ENCODE data around the gene B3GAT1. TPM values are rescaled to one million over a fixed set of nuclear protein-coding genes. Genes with fewer than 3 reads are reported as not detected.

B3GAT1 gene
- polyA plus RNA-seq, 4 donors, result 1.3 to 4.4 (median 3.1) TPM

DNA sequence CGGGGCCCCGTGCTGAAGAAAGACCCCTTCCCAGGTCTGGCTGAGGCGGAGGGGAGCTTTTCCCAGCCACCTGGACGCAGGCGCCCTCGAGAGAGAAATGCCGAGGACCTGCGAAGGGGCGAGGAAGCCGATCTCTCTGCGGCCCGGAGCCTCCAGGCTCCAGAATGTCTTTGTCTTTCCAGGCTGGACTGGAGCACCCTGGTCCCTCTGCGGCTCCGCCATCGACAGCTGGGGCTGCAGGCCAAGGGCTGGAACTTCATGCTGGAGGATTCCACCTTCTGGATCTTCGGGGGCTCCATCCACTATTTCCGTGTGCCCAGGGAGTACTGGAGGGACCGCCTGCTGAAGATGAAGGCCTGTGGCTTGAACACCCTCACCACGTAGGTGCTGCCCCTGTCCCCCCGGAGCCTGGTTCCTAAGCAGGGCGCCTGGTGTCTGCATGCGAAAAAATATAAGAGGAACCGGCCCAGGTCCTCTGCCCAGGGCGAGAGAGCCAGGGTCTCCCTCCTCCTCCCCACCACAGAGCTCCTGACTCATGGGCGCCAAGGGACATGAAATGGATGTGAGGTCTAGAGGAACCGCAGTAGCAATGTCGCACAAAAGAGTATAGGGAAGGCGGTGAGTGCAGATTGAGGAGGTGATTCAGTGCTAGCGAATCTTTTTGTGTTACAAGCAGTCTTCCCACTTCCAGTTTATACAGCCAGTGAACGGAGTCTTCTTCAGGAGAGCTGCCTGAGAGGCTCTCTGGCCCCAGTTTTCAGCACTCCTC is 69.3 kb downstream of the B3GAT1 start:
- DNase-seq (ENCODE audit: low read depth in 4 of 4, low spot score in 3 of 4), result no peak

- no peak for DNase-seq (ENCODE audit: low read depth in 4 of 4, low spot score in 3 of 4)
These were observed 70.1 kb downstream of the B3GAT1 start for GRCh38 chr11:134341805-134342571.

GRCh38 chr11:134340354-134340964 is 71.6 kb downstream of the B3GAT1 start:
- no peak for DNase-seq (ENCODE audit: low read depth in 4 of 4, low spot score in 3 of 4)

GRCh38 chr11:134339756-134340155 is 72.3 kb downstream of the B3GAT1 start:
- DNase-seq (ENCODE audit: low read depth in 4 of 4, low spot score in 3 of 4), result no peak

DNA sequence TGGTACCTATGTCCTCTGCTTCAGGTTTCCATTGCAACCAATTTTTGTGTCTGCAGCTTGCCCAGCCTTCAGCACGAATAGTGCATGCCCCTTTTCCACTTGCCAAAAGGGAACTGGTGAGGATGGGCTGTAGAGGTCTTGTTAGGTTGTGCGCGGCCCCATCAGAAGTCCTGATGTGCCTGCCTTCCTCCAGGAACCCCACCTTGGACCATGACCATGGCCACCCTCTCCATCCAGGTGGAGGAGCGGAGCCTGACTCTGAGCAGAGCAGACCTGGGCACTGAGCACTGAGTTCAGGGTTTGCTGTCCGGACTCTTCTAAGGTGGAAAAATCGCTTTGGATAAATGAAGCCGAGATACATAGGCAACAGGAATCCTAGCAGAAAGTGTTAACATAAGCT is 73.4 kb downstream of the B3GAT1 start:
- no peak for DNase-seq (ENCODE audit: low read depth in 4 of 4, low spot score in 3 of 4)

- DNase-seq (ENCODE audit: low read depth in 4 of 4, low spot score in 3 of 4), result no peak
These were observed 74.0 kb downstream of the B3GAT1 start for GRCh38 chr11:134338068-134338467.

GRCh38 chr11:134337051-134337450 is 75.0 kb downstream of the B3GAT1 start:
- no peak for DNase-seq (ENCODE audit: low read depth in 4 of 4, low spot score in 3 of 4)

DNA sequence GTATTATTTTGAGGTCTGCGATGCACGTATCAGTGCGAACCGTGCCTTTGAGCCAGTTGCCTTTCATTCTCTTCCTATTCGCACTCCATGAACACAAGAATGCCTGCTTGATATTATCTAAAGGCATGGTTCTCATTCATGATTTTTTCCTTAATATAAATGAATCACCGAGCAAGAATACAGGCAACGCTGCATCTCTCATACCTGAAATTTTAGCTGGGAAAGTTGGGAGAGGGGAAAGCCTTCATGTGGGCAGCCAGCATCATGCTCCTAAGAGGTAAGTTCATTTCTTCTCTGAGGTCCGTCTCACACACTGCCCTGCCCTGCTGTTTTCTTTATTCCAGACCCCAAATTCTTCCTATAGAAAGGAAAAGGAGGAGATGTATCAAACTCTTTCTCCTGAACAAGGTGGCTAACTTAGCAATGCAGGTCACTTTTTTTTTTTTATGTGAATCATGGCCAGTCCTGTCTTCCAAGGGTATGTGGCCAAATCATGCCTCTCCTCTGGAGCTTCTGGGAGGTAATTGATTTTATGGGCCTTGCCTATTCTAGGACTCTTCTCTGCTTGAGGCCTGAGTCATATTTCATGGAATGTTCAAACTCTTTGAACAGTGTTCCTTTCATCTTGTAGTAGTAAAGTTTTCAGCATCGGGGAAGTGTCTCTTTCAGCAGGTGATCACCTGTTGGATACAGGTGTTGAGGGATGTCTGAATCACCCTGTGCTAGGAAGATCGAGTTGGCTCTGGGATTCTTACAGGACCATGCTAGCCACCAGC is 77.1 kb downstream of the B3GAT1 start:
- DNase-seq (ENCODE audit: low read depth in 4 of 4, low spot score in 3 of 4), result no peak

- no peak for DNase-seq (ENCODE audit: low read depth in 4 of 4, low spot score in 3 of 4)
These were observed 78.1 kb downstream of the B3GAT1 start for GRCh38 chr11:134333946-134334345.

DNA sequence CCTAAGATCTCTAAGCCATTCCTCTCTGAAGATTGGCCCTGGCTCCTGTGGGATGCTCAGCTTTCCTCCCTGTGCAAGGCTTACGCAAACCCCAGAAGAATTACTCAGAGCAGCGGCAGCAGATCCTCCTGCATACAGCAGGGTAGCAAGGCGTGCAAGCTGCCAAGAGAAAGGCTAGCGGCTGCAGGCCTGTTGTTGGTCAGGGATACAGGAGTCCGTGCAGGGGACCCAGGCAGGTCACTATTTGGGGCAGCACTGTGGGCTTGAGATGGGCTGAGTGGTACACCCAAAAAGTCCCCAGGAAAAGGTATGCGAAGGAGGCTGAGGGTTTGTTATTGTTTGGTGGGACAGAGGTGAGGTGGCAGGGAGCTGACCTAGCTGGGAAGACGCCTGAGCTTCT is 78.7 kb downstream of the B3GAT1 start:
- no peak for DNase-seq (ENCODE audit: low read depth in 4 of 4, low spot score in 3 of 4)

DNA sequence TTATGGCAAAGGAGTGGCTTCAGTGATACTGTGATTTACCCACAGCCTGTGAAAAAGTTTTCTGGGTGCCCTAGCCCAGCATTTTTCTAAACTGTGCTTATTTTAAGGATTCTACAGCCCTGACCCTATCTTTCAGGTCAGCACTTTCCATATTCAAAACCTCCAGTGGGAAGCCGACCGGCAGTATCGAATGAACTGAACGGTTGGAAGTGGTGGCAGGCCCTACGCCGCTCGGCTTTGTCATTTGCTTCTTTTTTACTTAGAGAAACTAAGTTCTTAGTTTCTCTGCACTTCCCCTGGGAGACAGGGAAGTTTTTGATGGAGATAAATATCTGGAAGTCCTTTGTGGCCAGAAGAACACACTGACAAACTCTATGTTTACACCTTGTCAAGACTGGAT is 79.3 kb downstream of the B3GAT1 start:
- DNase-seq (ENCODE audit: low read depth in 4 of 4, low spot score in 3 of 4), result no peak

GRCh38 chr11:134332189-134332631 is 79.8 kb downstream of the B3GAT1 start:
- no peak for DNase-seq (ENCODE audit: low read depth in 4 of 4, low spot score in 3 of 4)

DNA sequence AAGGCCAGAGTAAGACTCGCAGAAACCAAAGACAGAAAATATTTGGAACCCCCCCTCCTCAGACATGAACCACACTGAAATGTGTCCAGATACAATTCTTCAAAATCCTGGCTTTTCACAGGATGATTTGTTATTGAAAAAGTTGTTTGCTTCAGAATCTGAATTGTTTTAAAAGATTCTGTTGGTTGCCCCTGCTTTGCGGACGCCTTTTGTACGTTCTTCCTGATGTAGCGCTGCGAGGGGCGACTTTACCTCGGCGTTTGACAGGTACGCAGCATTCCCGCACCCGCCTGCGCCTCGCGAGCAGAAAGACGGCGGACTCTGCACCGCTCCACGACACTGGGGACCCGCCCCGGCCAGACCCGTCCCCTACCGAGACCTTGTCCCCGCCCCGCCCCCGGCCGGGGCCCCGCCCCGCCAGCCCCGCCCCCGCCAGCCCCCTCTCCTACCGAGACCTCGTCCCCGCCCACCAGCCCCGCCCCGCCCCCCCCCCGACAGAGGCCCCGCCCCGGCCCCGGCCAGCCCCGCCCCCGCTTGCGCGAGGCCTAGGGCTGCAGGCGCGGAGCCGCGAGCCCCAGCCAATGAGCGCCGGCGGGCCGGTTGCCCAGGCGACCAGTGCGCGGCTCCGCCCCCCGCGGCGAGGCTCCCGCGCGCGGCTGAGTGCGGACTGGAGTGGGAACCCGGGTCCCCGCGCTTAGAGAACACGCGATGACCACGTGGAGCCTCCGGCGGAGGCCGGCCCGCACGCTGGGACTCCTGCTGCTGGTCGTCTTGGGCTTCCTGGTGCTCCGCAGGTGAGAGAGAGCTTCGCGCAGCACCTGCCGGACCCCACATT is 80.5 kb downstream of the B3GAT1 start, which contains the start of gene GLB1L2:
GLB1L2 (plus strand) TSS at position 635 of the 835 bp plus-strand sequence; CDS start at position 709, 74 bp downstream.
- DNase-seq (ENCODE audit: low read depth in 4 of 4, low spot score in 3 of 4), result peak in 2 of 4 donors; percentile 46 to 47

- no peak for DNase-seq (ENCODE audit: low read depth in 4 of 4, low spot score in 3 of 4)
These were observed 81.3 kb downstream of the B3GAT1 start for GRCh38 chr11:134330611-134331353.

Other genes with a start within 250 kb of the B3GAT1 start
- gene NCAPD3, start 188.3 kb downstream of the B3GAT1 start, polyA plus RNA-seq (ENCODE audit: insufficient read length in 4 of 4), result 10 to 100 TPM; 23.7 to 36.5 (median 29.9) TPM
- gene VPS26B, start 187.6 kb downstream of the B3GAT1 start, polyA plus RNA-seq (ENCODE audit: insufficient read length in 4 of 4), result 10 to 100 TPM; 42.9 to 64.8 (median 47.9) TPM
- 10 to 100 TPM; 53.0 to 83.6 (median 73.5) TPM for gene THYN1, start 158.9 kb downstream of the B3GAT1 start, polyA plus RNA-seq (ENCODE audit: insufficient read length in 4 of 4)
- 10 to 100 TPM; 22.3 to 54.8 (median 40.1) TPM for gene ACAD8, start 158.7 kb downstream of the B3GAT1 start, polyA plus RNA-seq (ENCODE audit: insufficient read length in 4 of 4)
- gene GLB1L3, start 135.9 kb downstream of the B3GAT1 start, polyA plus RNA-seq (ENCODE audit: insufficient read length in 4 of 4), result 1 to 10 TPM in 3 of 4 donors, under 1 TPM in 1; 0.27 to 1.5 (median 1.2) TPM
- 10 to 100 TPM in 3 of 4 donors, 1 to 10 TPM in 1; 2.1 to 19.8 (median 18.6) TPM for gene GLB1L2, start 80.3 kb downstream of the B3GAT1 start, polyA plus RNA-seq (ENCODE audit: insufficient read length in 4 of 4)